NCI-H1092 treated with DMSO at 0.1 percent for 48 hours (cell line): ENCODE measurements around the gene GLRA2.
"Not testable (repeated sequence)": the region's sequence is repeated elsewhere in the genome, so short reads cannot be mapped to it uniquely, and the experiment has no call there.

ENCODE experiments used
- DNase-seq: peaks from one replicate; lab custom pipeline; 2025; lab: John Stamatoyannopoulos, UW

GLRA2 gene

DNA sequence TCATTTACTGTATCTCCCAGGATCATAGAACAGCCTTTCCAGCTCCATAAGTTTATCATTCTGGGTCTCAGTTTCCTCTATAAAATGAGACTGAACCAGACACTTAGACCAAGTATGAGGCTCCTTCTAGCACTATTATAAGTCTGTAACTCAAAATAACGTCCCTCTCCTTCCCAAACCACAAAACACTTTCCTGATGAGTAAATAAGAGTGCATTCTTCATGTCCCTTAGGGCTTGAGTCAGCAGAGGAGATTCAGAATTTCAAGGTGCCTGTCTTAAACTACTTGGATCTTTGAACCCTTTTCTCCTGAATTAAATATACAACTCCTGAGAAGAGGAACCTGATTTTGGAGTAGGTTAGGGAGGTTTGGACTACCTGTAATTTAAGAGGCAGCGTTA lies 62.6 kb downstream of the GLRA2 start:
- DNase-seq: no peak

DNA sequence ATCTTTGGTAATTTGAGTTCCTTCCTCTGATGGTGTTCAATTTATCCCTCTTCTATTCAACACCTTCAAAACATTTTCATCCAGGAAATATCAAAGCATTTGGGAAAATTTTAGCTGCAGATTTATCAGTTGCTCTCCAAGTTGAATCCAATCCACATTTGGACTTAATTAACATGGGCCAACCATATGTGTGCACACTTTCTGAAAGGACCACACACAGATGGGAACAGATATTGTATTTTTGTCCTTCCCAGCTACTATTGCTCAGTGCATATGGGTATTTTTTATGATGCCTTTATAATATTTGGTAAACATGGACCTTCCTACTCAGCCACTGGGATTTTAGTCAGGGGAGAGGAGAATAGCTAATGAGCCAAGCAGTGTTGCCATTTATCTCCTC lies 65.2 kb downstream of the GLRA2 start:
- no peak for DNase-seq

GRCh38 chrX:14598330-14598729 lies 69.0 kb downstream of the GLRA2 start:
- DNase-seq: no peak

DNA sequence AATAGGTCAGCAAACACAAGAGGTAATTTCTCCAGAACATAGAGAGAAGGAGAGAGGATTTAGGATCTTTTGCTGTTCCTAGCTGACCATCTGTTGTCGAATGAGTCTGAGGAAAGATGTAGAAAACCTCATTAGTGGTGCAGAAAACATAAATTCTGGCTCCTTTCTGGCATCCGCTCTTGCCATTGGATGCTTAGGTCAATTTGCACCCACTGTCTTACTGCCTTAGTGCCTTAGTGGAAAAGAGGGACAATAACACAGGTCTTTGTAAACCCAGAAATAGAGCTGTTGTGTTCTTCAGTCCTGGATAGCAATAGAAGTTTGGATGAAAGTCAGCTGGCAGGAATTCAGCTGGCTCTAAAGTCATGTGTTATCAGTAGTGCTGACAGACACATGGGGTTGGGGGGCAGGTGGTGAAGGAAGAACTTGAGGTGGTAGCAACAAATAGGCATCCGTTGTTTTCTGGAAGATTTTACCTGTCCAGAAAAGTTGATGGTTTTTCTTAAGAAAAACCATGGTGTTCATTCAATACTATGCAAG lies 78.2 kb downstream of the GLRA2 start:
- DNase-seq: peak; percentile 24

DNA sequence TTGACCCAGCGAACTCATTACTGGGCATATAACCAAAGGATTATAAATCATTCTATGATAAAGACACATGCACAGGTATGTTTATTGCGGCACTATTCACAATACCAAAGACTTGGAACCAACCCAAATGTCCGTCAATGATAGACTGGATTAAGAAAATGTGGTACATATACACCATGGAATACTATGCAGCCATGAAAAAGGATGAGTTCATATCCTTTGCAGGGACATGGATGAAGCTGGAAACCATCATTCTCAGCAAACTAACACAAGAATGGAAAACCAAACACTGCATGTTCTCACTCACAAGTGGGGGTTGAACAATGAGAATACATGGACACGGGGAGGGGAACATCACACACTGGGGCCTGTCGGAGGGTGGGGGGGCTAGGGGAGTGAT lies 83.1 kb downstream of the GLRA2 start:
- not testable (repeated sequence) for DNase-seq

DNA sequence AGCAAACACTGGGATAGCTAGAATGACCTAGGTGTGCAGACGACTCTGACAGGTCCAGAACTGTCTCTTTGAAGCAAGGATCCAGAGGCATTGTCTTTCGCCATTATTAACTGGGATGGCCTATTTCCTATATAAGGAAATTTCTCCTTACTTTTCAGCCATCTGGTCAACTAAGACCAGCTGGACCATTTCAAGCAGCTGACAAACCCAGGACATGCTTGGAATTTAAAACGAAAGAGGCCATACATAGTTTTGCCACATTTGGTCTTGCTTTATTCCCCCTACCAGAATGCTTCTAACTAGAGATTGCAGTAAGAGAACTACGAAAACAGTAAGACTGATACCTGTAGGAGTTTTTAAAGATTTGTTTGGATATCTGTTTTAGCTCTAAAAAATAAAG lies 87.0 kb downstream of the GLRA2 start:
- DNase-seq: no peak

DNA sequence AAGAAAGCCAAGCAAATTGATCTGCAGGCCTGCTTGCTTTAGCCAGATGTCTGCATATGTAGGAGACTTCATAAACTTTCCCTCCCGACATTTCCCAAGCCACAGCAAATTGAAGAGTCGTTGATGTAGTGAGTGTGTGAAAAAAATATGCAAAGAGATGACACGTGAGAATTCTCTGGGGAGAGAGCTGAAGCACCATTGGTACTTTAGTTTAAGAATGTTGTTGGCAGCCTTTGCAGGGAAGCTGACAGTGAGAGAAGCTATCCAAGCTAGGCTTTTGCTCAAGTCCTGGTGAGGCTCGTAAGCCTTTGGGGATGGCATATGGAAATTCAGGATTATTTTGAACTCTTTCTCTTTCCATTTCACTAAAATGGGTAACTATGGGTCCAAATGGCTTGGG lies 87.5 kb downstream of the GLRA2 start:
- no peak for DNase-seq

- DNase-seq: no peak
Measured at GRCh38 chrX:14618177-14618965, 89.0 kb downstream of the GLRA2 start.

GRCh38 chrX:14630733-14631132 lies 101.4 kb downstream of the GLRA2 start:
- no peak for DNase-seq

DNA sequence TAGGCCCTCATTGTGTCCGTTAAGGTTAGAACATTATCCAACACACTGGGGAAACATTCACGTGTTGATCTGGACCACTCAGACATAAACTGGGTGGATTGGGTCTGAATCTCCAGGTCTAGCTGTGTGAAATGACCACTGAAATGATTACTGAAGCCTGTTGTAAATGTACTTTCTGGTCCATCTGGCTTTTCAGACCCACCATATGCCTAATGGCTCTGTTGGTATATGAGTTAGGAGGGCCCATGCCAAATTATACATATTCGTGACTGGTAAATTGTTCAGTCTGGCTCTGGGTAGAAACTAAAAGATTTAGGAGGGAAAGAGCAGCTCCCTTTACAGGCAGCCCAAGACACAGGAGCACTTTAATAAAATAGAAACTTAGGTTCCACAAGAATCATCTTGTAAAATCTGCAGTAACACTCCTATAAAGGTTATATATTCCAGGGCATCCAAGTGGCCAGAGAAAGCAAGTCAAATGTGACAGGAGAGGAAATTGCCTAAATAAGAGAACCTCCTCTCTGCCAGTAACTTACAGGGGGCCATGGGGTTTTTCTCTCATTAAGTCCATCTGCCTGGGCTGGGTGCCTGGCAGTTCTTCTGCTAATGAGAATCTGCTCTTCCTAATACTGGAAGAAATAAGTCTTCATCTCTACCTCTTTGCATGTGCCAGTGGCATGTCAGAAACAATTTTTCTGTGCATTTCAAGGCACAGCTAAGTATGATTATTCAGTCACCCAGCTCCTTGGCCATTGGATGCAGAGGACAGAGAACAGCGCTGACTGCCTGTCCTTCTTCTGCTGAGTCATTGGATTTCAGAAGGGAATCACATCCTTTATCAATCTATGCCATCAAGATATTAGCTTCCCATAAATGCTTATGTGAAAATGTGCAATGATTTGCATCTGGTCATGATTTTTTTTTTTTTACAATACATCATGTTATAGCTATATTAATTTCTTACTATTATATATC lies 112.6 kb downstream of the GLRA2 start:
- no peak for DNase-seq

- DNase-seq: no peak
Measured at GRCh38 chrX:14660970-14661369, 131.6 kb downstream of the GLRA2 start.

GRCh38 chrX:14670819-14671218 lies 141.5 kb downstream of the GLRA2 start:
- DNase-seq: no peak

- DNase-seq: no peak
Measured at GRCh38 chrX:14672611-14673172, 143.4 kb downstream of the GLRA2 start.

- no peak for DNase-seq
Measured at GRCh38 chrX:14673236-14673635, 143.9 kb downstream of the GLRA2 start.

DNA sequence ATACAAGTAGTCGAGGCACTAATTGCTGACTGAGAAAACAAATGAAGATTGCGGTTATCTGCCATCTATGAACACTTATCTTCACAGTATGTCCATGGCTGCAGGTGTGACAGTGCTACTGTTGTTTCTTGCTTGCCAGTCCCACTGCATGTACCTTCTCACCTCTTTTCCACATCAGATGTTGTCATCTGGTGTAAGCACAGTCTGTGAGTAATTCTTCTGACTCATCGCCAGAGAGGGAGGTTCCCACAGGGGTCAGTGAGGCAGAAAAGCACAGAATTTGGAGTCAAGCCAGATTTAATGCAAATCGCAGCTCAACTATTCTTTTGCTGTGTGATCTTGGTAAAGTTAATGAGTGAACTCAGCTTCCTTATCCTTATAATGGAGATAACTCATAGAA lies 144.4 kb downstream of the GLRA2 start:
- peak; percentile 9 for DNase-seq

DNA sequence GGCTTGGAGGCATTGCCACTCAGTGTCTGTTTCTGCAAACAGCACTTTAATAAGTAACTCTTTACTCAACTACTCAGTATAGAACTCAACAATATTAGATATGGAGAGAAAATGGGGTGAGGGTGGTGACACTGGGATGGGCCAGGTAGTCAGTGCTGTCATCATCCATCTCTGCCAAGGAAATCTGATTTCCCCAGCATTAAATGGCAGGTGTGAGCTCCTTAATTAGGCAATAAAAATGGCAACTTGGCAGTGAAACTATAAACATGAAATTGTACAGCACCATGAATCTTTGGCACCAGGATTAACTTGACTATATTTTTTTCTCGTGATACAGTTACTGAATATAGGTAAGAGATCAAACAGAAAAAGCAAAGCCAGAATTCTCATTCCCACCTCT lies 146.2 kb downstream of the GLRA2 start:
- DNase-seq: peak; percentile 2

- no peak for DNase-seq
Measured at GRCh38 chrX:14676431-14676830, 147.1 kb downstream of the GLRA2 start.

GRCh38 chrX:14688331-14688730 lies 159.0 kb downstream of the GLRA2 start:
- DNase-seq: not testable (repeated sequence)

GRCh38 chrX:14690553-14690952 lies 161.2 kb downstream of the GLRA2 start:
- DNase-seq: no peak

DNA sequence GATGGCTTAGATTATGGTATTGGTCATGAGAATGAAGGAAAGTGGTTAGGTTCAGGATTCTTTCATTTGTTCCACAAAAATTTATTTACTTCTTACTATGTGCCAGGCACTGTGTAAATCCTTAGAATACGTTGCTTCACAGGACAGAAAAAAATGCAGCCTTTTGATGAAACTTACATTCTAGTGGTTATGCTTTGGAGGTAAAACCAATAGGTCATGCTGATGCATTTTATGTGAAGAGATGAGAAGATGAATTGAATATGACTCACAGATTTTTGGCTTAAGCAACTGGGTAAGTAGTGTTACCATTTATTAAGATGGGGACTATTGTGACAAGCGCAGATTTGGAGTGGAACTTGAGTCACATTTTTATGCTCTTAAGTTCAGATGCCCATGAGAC lies 165.3 kb downstream of the GLRA2 start:
- DNase-seq: no peak

- DNase-seq: peak; percentile 11
Measured at GRCh38 chrX:14697451-14697850, 168.1 kb downstream of the GLRA2 start.

DNA sequence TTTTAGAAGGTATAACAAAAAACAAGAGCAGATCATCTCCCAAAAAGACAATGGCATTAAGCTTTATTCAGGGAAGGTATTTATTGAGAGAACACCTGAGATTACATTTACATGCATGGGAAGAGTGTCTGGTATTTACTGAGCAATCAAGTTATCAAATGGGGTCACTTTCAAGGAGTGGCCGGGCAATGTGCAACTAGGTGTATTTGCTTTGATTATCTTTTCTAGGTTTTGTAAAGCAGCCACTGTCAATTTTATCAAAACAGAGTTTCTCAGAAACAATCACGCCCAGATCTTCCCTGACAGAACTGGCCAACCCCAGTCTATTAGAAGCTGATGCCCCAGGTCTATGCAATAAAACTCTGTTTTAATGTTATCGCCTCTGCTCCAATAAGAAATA lies 169.5 kb downstream of the GLRA2 start:
- no peak for DNase-seq
